Activated T-helper 1 cell treated with Interleukin-2 at 50 U/mL for 16 hours (primary cell): Measurements from ENCODE around the gene GLIPR1L2.
"Not testable (repeated sequence)": the region's sequence is repeated elsewhere in the genome, so short reads cannot be mapped to it uniquely, and the experiment has no call there.

Source experiments
- DNase-seq: peaks from one replicate; pipeline ENCODE4 v3.0.0-alpha.2; 2020; ENCODE audit warnings: low read depth

Gene GLIPR1L2

GRCh38 chr12:75437564-75437963 is 46.7 kb downstream of the GLIPR1L2 start:
- no peak for DNase-seq

GRCh38 chr12:75438059-75438754 is 47.3 kb downstream of the GLIPR1L2 start:
- DNase-seq = peak; percentile 2

GRCh38 chr12:75439048-75439447 is 48.2 kb downstream of the GLIPR1L2 start:
- DNase-seq = no peak

- DNase-seq = no peak
Observed at GRCh38 chr12:75439930-75440329, 49.0 kb downstream of the GLIPR1L2 start.

DNA sequence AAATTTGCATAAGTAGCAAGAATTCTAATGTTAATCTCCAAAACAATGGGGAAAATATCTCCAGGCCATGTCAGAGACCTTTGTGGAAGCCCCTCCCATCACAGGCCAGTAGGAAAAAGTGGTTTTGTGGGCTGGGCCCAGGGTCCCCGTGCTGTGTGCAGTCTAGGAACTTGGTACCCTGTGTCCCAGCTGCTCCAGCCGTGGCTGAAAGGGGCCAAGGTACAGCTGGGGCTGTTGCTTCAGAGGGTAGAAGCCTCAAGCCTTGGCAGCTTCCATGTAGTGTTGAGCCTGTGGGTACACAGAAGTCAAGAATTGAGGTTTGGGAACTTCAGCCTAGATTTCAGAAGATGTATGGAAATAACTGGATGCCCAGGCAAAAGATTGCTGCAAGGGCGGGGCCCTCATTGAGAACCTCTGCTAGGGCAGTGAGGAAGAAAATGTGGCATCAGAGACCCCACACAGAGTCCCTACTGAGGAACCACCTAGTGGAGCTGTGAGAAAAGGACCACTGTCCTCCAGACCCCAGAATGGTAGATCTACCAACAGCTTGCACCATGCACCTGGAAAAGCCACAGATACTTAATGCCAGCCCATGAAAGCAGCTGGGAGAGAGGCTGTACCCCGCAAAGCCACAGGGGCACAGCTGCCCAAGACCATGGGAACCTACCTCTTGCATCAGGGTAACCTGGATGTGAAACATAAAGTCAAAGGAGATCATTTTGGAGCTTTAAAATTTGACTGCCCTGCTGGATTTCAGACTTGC is 51.0 kb downstream of the GLIPR1L2 start:
- not testable (repeated sequence) for DNase-seq

- not testable (repeated sequence) for DNase-seq
Observed at GRCh38 chr12:75442454-75442853, 51.6 kb downstream of the GLIPR1L2 start.

GRCh38 chr12:75443709-75444108 is 52.8 kb downstream of the GLIPR1L2 start:
- no peak for DNase-seq

DNA sequence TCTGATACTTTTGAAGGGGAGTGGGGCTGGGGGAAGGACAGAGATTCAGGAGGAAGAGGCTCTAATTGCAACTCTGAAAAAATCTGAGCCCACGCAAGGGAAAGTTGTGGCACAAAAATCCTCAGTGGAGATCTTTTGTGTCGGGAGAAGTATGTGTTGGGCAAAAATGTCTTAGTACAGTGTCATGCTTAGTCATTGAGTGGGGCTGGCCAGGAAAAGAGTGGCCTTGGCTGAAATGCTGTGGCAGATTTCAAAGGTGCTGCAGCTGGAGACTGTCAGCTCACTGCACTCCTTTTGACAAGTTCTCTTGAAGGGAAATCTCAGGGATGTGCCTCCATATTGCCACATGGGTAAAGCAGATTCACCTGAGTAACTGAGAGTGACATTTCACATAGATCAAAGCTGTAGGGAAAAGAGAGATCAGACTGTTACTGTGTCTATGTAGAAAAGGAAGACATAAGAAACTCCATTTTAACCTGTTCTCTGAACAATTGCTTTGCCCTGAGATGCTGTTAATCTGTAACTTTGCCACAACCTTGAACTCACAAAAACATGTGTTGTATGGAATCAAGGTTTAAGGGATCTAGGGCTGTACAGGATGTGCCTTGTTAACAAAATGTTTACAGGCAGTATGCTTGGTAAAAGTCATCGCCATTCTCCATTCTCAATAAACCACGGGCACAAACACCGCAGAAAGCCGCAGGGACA is 53.7 kb downstream of the GLIPR1L2 start:
- DNase-seq = no peak

GRCh38 chr12:75445137-75445507 is 54.2 kb downstream of the GLIPR1L2 start:
- DNase-seq = not testable (repeated sequence)

- no peak for DNase-seq
Observed at GRCh38 chr12:75446857-75447256, 56.0 kb downstream of the GLIPR1L2 start.

DNA sequence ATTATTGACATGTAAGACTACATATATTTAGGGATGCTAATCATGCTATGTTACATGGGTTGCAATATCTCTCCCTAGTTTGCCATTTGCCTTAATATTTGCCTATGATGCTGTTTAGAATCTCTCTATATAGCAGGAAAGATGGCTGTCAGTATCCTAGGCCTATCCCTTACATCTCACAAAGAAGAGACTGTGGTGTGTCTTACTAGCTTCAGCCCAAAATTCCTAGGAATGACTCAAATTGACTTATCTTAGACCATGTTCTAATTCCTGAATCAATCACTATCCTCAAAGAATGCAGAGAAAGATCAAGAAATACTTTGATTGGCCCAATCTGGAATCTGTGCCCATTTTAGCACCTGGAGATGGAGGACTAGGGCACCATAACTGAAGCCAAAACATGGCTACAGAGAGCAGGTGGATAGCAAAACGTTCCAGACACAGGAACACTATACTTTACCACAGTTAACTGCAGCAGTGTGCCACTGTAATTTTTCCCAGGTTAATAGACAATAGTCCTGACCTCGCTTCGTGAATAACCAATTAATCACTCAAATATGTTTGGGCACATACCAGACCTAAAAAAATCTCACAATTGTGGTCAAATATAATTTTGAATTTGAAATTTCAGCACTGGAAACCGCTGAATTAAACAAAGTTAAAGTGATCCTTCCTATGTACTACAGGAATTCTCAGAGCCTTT is 57.0 kb downstream of the GLIPR1L2 start:
- no peak for DNase-seq

- no peak for DNase-seq
Observed at GRCh38 chr12:75452675-75453330, 61.9 kb downstream of the GLIPR1L2 start.

DNA sequence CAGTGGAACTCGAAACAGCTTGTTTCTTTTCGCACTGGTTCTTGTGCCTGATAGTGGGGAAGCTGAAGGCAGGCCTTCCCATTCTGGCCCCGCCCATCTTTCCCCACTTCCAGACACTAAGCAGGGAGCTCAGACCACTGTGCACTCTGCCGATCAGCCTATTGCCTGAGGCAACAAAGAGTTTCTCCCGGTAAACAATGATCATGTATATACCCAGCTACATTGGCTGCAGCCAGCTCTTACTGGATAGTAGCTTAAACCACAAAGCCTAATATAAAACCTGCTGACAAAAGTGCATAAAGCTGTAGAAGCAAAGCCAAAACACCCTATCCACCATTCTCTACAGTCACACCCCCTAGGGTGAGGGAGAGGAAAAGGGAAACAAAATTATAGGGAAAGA is 65.0 kb downstream of the GLIPR1L2 start:
- no peak for DNase-seq

GRCh38 chr12:75457191-75457590 is 66.3 kb downstream of the GLIPR1L2 start:
- no peak for DNase-seq

DNA sequence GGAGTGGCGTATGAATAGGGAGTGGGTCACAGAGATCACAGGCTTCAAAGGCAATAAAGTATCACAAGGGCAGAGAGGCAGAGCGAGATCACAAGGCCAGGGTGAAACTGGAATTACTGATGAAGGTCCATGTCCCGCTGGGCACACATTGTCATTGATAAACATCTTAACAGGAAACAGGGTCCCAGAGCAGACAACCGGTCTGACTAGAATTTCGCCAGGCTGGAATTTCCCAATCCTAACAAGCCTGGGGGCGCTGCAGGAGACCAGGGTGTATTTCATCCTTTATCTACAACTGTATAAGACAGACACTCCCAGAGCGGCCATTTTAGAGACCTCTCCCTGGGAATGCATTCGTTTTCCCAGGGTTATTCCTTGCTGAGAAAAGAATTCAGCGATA is 67.0 kb downstream of the GLIPR1L2 start:
- DNase-seq = not testable (repeated sequence)

GRCh38 chr12:75459755-75460154 is 68.9 kb downstream of the GLIPR1L2 start:
- no peak for DNase-seq

- DNase-seq = no peak
Observed at GRCh38 chr12:75460204-75460603, 69.3 kb downstream of the GLIPR1L2 start.

DNA sequence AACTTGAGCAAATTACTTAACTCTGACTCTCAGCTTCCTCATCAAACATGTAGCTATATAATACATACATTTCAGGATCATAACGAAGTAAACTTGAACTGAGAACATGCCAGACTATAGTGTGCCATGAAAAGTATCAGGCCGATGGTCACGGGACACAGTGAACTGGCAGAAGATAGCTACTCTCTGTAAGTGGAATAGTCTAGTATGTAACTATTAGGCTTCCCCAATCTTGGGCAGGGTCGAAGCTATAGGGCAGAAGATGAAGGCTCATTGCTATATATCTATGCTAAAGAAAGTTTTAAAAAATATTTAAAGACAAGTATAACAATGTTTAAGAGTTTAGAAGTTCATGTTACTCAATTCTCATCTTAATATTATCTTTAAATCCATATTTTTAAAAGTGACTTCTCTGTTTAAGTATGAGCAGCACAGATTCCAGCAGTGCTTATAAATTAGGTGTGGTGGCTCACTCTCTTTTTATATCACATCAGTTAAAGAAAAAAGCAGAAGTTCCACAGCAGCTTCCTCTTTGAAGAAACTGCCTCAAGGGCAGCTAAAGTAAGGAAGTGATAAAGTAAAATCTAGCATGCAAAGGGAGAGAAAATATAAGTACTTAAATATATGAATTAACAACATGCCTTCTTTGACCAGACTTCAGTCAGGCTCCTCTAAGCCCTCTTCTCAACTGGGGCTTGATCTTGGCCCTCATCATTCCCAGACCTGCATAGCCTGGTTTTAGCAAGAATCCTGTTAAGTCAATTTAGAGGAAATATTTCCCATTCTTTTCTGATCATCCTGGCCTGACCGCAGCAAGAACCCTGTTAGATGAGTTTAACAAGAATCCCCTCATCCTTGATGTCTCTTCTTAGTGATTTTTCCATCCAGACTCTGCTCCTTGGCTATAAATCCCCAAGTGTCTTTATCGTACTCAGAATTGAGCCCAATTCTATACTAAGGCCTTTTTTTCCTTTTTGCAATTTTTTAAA is 81.3 kb downstream of the GLIPR1L2 start:
- DNase-seq = no peak

DNA sequence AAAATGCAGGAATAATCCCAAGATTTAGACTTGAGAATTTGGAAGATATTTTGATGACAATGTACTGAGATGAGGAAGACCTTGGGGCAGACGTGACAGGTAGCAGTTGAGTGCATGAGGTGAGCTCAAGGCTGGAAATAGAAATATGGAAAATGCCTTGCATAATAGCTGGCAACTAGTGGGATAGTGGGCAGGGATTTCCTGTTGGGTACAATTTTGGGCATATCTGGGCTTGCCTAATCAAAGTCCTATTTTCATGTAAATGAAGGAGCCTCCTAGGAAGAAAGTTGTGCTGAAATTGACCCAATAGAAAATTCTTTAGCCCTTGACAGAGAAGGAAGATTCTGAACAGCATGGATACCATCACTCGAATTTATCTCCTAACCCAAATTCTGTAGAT is 83.2 kb downstream of the GLIPR1L2 start:
- DNase-seq = no peak

- DNase-seq = no peak
Observed at GRCh38 chr12:75476071-75476470, 85.2 kb downstream of the GLIPR1L2 start.

GRCh38 chr12:75477137-75477536 is 86.2 kb downstream of the GLIPR1L2 start:
- DNase-seq = no peak
